Measurements from ENCODE around the gene LMO7.
"Not testable (repeated sequence)": the region's sequence is repeated elsewhere in the genome, so short reads cannot be mapped to it uniquely, and the experiment has no call there.

The LMO7 gene

GRCh38 chr13:75771818-75772217, 135.7 kb downstream of the LMO7 start:
- DNase-seq (ENCODE audit: low spot score): peak; percentile 87

DNA sequence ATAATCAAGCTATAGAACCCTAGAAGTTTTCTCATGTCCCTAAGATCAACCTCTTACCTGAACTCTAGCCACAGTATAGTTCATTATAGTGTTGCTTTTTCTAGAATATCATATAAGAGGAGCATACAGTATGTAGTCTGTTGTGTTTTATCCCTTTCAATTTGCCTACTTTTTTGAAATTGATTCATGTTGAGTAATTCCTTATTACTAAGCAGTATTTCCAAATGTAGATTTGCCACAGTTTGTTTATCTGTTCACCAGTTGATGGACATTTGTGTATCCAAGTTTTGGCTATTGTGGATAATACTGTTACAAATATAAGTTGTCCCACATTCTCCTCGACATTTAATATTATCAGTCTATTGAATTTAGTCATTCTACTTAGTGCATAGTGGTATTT, 138.0 kb downstream of the LMO7 start:
- no peak for DNase-seq (ENCODE audit: low spot score)

DNA sequence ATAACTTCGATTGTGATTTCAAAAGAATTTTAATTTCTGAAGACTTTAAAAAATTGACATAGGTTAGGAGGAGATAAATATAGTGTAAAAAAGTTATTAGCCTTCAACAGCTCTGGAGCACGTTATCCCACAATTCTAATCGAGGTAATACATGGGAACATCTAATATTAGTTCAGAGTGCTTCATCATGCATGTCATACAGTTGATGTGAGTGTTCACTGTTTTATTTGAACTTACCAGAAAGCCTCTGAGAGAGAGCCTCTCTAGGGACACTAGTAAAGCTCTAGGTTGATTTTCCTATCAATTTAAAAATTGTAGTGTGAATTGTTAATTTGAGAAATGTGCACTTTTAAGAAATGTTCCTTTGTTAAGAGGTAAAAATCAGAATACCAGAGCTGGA, 140.4 kb downstream of the LMO7 start:
- no peak for DNase-seq (ENCODE audit: low spot score)

GRCh38 chr13:75779393-75779792, 143.3 kb downstream of the LMO7 start:
- DNase-seq (ENCODE audit: low spot score): no peak

GRCh38 chr13:75780103-75780502, 144.0 kb downstream of the LMO7 start:
- DNase-seq (ENCODE audit: low spot score): not testable (repeated sequence)

GRCh38 chr13:75782985-75783384, 146.9 kb downstream of the LMO7 start:
- no peak for DNase-seq (ENCODE audit: low spot score)

- no peak for DNase-seq (ENCODE audit: low spot score)
These were observed 147.9 kb downstream of the LMO7 start for GRCh38 chr13:75784003-75784402.

GRCh38 chr13:75785130-75785529, 149.0 kb downstream of the LMO7 start:
- no peak for DNase-seq (ENCODE audit: low spot score)

GRCh38 chr13:75787249-75787928, 151.3 kb downstream of the LMO7 start:
- DNase-seq (ENCODE audit: low spot score): peak; percentile 20

- peak; percentile 35 for DNase-seq (ENCODE audit: low spot score)
These were observed 152.4 kb downstream of the LMO7 start for GRCh38 chr13:75788481-75788981.

GRCh38 chr13:75789451-75790197, 153.5 kb downstream of the LMO7 start:
- no peak for DNase-seq (ENCODE audit: low spot score)

DNA sequence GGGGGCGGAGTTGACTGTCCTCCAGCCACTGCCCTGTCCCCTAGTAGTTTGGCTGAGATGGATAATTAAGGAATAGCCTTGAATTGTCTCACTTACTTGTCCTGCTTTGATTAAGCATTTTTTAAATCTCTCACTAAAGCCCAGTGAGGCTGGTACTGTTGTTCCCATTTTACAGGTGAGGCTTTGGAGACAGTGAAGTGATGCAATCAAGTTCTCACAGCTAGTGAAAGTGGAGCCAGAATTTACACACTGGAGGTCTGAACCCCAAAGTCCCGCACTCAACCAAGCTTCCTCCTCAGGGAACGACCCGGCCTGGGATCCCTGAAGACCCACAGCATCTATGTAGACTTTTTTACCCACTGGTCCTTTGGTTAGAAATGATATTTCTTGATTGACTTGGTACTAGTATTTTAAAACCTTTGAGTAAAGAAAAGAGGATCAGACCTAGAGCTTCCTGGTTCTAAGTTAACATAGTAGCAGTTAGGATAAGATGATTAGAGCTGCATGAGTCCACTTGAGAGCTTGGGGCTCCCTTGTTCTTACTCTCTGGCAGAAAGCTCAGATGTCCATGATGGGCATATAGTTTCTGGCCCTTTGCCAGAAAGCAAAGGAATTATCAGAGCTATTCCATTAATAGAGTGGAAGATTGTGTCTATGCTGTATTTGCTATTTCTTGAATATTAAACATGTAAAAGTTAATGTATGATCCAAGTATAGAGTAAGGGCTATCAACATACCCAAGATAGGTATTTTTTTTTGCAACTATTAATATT, 154.3 kb downstream of the LMO7 start:
- DNase-seq (ENCODE audit: low spot score): no peak

GRCh38 chr13:75792526-75793187, 156.5 kb downstream of the LMO7 start:
- DNase-seq (ENCODE audit: low spot score): peak; percentile 86

DNA sequence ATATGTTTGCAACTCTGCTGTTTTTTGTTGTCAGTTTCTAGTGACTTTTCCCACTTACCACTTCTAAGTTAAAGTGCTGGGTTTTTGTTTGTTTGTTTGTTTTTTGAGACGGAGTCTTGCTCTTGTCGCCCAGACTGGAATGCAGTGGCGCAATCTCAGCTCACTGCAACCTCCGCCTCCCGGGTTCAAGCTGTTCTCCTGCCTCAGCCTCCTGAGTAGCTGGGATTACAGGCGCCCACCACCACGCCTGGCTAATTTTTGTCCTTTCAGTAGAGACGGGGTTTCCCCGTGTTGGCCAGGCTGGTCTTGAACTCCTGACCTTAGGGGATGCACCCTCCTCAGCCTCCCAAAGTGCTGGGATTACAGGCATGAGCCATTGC, 157.0 kb downstream of the LMO7 start:
- DNase-seq (ENCODE audit: low spot score): not testable (repeated sequence)

- no peak for DNase-seq (ENCODE audit: low spot score)
These were observed 158.5 kb downstream of the LMO7 start for GRCh38 chr13:75794663-75795062.

GRCh38 chr13:75795274-75795673, 159.1 kb downstream of the LMO7 start:
- DNase-seq (ENCODE audit: low spot score): no peak

DNA sequence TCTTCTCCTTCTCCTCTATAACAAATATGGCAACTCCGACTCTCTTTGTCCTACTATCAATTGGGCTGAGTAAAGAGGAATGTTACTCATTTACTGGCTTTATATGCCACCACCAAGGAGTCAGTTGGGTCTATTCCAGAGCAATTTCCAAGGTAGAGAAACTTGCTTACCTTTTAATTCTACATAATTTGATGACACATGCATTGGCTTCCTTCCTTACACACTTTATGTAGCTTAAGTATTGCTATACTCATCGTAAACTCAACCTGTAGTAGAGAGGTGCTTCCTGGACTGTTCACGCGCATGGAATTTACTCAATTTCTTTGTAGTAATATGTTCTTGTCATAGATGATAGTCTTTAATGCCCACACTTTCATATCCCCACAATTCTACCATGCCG, 160.7 kb downstream of the LMO7 start:
- peak; percentile 31 for DNase-seq (ENCODE audit: low spot score)

- no peak for DNase-seq (ENCODE audit: low spot score)
These were observed 161.1 kb downstream of the LMO7 start for GRCh38 chr13:75797239-75797638.

DNA sequence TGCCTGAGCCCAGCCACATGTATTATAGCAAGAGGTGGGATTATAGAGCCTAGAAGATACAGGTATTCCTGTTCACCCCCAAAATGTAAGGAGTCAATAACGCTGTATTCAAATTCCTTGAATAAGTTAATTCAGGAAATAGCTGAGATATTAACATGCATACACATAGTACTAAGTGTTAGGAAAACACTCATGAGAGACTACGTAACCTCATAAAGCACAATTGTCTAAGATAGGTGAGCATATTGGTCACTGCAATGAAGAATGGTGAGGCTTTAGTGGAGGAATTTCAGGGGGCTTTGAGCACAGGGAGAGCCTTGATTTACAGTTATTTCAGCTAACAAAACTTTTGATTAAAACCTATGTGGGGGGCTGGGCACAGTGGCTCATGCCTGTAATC, 161.6 kb downstream of the LMO7 start:
- DNase-seq (ENCODE audit: low spot score): no peak

DNA sequence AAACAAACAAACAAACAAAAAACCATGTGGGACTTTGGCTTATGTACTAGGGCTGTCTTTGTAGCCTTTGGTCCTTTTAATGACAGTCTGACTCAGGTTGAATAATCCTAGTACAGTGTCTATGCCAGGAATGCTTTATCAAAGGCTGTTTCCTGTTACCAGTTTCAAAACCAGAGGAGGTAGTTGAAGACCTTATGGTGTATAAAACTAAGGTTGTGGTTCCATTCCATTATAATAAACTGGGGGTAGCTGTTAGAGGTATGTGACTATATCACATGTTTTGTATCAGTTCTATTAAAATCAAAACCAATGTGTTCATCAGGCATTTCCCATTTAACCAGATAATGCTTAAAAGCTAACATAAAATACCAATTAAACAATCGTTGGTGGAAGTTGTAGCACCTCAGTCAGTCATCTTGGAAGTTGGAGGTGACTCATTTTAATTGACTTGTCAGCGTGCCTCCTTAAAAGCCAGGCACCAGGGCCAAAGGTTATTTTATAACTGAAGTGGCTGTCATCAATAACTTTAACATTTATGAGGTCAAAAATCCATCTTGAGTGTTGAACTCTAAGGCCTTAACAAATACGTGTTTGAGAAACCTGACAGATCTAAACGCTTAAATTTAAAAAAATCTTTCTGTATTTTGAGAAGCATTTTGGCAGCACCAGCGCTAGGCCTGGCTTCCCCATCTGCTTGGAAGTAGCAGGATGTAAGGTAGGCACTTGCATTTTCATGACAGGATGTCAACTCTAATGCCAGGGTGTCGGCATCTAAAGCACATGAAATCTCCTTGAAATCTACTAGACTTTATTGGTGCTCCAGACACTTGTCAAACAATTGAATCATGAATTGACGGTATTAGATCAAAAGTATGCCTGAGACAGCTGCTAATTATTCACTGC, 162.5 kb downstream of the LMO7 start:
- peak; percentile 74 for DNase-seq (ENCODE audit: low spot score)

GRCh38 chr13:75800545-75800944, 164.4 kb downstream of the LMO7 start:
- DNase-seq (ENCODE audit: low spot score): no peak
